ENCODE results near the gene PNPLA7.

- TF ChIP-seq CTCF (conservative IDR thresholded peaks at IDR 0.05; ENCODE audit: low read length) = no peak
- TF ChIP-seq EZH2phosphoT487 (IDR thresholded peaks at IDR 0.05; ENCODE audit: borderline replicate concordance, low read depth, low read length) = no peak
These were observed 55.5 kb downstream of the PNPLA7 start for GRCh38 chr9:137494550-137495351.
